Stimulated activated CD4-positive, alpha-beta T cell treated with anti-CD3 and anti-CD28 coated beads, Interleukin-15, amount 100 ng/mL, for 1 hour (primary cell): Measurements from ENCODE around the gene RIN3.
A peak's percentile ranks its signal among the peaks of the same experiment; 100 is the strongest.

Experiments used
- DNase-seq, 2 donors: peaks; one replicate each; pipeline ENCODE4 v3.0.0-alpha.2; 2020; ENCODE audit warnings: low read depth in 1 of 2, low spot score in 1 of 2

RIN3 gene, protein sequence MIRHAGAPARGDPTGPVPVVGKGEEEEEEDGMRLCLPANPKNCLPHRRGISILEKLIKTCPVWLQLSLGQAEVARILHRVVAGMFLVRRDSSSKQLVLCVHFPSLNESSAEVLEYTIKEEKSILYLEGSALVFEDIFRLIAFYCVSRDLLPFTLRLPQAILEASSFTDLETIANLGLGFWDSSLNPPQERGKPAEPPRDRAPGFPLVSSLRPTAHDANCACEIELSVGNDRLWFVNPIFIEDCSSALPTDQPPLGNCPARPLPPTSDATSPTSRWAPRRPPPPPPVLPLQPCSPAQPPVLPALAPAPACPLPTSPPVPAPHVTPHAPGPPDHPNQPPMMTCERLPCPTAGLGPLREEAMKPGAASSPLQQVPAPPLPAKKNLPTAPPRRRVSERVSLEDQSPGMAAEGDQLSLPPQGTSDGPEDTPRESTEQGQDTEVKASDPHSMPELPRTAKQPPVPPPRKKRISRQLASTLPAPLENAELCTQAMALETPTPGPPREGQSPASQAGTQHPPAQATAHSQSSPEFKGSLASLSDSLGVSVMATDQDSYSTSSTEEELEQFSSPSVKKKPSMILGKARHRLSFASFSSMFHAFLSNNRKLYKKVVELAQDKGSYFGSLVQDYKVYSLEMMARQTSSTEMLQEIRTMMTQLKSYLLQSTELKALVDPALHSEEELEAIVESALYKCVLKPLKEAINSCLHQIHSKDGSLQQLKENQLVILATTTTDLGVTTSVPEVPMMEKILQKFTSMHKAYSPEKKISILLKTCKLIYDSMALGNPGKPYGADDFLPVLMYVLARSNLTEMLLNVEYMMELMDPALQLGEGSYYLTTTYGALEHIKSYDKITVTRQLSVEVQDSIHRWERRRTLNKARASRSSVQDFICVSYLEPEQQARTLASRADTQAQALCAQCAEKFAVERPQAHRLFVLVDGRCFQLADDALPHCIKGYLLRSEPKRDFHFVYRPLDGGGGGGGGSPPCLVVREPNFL

DNA sequence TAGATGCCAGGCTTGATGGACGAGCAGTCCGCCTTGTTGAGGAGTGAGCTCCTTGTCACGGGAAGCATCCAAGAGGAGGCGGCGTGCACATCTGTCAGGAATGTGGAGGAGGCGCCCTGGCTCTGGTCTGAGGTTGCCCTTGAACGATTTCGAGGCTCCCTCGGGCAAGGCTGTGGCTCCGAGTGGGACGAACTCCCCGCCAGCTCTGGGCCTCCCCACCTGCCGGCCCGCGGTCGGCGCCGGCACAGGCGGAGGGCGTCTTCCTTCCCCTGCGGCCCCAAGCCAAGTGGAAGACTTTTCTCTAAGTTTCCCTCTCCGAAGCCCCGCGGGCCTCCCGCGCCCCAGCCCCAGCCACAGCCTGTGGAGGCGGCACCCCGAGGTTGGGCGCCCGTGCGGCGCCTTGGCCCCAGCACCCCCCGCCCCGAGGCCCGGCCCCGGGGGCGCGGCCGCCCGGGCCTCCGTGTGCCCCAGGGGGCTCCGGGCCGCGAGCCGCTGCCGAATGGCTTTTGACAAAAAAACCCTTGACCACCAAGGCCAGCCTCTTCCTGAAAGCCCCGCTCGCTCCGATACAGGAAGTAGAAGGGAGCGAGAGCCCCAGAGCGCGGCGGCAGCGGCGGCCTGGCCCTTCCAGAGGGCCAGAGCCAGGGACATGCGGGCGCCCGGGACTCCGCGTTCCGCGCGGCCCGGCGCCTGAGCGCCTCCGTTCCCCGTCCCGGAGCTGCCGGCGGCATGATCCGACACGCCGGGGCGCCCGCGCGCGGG lies at the start of gene RIN3:
RIN3 (plus strand) TSS at position 578 of the 762 bp plus-strand sequence; CDS start at position 730, 152 bp downstream.
- peak in 1 of 2 donors; percentile 24 for DNase-seq

DNA sequence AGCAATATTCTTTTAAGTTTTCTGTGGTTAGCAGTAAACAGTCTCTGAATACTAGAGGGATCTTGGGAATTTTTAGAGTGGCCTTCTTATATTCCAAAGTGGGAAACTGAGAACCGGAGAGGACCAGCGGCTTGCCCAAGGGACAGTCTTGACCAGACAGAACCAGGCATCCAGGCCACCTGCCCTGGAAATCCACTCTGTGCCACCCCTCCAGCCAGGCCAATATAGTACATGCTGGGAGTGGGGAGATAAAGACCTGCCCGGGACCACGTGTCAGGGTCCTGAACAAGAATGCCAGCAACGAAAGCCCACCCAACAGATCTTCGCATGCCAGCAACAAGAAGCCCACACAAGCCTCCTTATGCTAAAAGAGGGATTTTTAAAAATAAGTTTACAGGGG lies 49.4 kb upstream of the RIN3 start:
- DNase-seq = no peak

DNA sequence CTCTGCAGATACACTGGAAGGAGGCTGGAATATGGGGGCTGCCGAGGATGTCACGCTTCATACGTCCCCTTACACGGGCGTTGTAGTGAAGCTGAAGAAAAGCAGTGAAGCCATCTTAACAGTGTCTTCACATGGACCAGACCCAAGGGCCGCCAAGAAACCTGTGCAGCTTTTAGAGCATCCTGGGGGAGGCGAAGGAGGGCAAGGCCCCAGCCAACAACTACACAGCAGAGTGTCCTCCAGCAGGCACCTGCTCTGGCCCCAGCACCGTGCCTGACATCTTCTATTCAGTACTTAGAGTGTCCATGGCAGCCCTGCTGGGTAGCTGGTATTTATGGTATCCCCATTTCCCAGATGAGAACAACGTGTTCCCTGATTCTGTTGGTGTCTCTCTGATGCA lies 48.9 kb upstream of the RIN3 start:
- no peak for DNase-seq

DNA sequence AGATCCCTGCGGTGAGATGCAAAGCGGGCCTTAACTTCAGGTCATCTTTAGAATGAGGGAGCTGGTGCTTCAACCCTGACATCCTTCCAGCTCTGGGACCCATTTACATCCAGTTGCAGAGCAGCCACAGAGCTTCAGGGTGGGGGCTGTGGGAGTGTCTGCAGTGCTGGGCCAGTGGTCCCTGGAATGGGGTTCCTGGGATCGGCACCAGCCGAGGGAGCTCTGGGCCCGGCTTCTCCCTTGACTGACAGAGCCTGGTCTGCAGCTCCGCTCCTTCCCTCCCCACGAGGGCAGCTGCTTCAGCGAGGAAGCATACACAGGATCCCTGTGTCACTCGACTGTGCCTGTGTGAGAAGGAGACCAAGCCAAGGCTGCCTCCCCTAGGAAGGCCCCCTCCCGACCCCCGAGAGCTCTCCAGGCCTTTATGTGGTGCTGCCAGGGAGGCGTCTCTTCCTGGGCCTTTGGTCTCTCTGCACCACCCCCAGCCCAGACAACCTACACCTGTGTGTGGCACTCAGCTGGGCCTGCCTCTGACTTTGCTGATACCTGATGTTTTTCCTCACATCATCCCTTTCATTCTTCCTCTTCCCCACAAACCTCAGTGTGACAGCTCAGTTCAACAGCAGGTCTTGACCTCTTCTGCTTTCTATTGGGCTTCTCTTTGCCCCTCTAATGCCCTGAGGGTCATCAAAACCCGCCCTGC lies 48.1 kb upstream of the RIN3 start:
- DNase-seq = no peak

DNA sequence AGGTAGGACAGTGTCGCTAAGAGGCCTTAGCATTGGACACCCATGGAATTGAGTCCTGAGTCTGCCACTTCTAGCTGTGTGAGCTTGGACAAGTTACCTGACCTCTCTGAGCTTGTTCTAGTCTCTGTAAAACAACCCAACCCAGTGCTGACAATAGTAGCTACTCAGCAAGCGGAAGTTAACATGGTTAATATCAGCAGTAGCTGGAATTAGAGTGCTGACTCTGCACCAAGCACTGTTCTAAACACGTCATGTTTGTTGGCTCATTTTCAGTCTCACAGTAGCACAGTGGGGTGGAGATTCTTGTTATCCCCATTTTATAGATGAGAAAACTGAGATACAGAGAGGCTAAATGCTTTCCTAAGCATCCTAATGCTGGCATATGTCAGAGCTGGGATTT lies 47.5 kb upstream of the RIN3 start:
- DNase-seq = no peak

DNA sequence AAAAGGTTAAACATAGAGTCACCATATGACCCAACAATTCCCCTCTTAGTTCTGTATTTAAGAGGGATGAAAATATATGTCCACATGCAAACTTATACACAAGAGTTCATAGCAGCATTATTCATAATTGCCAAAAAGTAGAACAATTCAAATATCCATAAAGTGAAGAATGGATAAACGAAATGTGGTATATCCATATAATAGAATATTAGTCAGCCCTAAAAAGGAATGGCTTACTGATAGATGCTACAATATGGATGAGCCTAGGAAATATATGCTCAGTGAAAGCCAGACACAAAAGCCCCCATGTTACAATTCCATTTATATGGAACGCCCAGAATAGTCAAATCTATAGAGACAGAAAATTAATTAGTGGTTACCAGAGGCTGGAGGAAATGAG lies 44.1 kb upstream of the RIN3 start:
- no peak for DNase-seq

DNA sequence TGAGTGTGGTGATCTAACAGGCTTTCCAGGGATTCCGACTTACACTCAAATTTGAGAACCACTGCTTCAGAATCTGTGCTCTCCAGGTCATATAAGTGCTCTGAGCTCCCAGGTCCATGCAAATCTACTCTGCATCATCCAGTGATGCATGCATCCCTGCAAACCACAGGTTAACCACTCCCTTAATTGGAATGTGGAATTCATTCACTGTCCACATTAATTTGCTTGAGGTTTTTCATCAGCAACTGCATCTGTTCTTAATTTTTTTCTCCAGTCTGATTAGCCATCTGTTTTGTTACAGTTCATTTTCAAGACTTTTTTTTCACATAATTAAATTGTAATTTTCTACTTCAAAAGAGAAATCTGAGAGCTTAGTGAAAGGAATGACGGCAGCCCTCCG lies 43.4 kb upstream of the RIN3 start:
- no peak for DNase-seq

DNA sequence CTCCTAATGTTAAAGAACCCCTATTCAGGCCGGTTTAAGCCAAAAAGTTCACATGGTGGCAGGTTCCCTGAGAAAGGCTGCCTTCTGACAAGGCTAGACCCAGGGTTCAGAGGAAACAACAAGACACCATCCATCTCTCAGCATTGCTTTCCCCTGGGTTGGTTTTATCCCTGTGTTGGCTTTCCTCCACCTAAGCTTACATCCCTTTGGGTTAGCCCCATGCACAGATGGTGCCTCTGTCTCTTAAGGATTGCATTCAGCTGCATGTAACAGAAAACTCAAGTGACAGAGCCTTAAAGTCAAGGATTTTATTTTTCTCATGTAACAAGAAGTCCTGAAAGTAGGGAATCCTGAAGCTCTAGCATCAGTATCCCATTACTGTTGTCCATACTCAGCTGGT lies 42.8 kb upstream of the RIN3 start:
- DNase-seq = no peak

DNA sequence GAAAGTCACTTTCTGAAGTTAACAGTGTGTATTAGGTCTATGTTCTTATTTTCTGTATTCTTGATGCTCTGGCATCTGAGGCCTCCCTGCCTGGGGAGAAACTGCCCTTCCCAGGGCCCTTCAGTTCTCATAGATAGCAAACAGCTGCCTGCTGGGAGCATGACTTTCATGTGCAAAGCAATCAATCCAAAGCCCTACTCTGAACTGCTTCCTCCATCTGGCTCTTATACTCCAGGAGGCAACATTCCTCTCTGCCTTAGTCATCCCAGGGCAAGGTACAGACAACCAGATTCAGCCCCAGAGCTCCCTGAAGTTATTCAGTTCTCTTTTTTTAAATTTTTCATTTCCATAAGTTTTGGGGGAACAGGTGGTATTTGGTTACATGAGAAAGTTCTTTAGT lies 41.7 kb upstream of the RIN3 start:
- DNase-seq = no peak

DNA sequence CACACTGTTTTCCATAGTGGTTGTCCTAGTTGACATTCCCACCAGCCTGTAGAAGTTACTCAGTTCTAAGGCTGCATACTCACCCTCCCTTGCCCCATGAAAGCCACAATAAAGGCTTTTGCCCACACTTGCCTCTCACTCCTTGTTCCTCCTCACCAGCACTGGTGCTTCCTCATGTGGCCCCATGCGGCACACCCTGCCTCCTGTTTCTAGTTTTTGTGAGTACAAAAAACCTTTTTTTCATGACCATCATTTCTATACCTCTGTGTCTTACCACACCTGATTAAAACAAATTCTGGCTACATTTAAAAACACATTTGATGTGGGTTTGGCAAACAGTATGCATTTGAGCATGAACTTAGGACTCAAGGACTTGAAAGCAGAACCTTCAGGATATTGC lies 40.7 kb upstream of the RIN3 start:
- DNase-seq = no peak

DNA sequence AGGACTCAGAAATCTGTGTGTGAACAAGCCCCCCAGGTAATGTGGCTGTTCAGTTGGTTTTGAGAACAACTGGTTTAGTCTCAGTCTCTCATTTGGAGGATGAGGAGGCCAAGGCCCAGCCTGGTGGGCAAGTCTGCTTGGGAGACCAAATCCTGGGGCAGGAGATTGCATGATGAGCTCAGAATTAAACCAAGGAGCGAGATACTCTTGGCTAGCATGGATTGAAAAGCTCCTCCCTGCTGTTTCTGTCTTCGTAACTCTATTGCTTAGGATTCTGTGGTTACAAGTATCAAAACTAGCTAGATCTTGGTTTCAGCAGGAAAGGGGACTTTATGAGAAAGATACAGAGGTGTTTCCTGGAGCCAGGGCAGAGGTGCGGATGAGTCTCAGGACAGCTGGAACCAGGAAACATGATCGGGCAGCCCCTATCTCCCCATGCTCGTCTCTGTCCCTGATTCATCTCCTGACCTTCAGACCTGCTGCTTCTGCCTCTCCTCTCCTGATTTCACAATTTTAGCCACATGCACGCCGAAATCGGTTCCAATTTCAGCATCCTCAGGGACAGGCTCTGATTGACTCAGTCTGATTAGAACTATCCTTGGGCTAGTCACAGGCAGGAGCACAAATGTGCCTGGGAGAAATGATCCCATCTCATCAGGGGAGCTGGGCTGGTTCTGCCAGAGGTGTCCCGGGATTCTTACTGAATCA lies 40.2 kb upstream of the RIN3 start:
- no peak for DNase-seq

DNA sequence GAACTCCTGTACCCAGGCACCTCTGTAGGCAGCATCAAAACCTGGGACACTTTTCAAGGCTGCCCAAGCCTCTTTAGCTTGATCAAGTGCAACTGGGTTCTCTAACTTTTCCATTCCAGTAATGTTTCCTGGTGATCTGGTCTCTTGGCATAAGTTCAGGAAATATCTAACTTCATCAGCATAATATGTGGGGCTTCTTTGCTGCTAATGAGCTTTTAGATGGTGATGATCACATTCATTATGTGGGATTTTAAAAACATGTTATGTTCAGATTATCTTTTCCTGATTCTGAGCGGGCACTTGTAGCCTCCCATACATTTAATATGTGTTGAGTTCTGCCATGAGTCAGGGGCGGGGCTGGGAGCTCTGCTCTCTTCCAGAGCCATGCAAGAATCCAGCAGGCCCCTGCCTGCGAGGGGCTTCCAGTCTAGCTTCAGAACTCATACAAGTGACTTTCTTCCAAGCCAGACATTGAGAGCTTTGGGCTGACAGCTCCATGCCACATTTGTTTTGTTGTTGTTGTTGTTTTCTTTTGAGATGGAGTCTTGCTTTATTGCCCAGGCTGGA lies 39.5 kb upstream of the RIN3 start:
- DNase-seq = no peak

DNA sequence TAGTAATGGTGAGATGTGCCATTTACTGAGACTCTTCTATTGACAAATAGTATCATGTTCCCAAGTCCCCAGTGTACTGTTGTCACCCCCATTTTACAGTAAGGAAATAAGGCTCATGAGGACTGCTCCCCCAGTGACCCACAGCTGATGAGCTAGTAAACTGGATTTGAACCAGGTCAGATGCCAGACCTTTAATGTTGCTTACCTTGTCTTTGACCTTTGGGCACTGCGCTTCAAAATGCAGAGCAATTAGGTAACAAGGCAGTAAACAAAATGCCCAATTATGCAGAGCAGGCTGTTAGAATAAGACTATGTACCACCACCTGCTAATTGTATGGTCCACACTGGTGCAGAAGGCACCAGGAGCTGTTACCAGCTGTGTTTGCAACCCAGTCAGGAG lies 38.5 kb upstream of the RIN3 start:
- no peak for DNase-seq

DNA sequence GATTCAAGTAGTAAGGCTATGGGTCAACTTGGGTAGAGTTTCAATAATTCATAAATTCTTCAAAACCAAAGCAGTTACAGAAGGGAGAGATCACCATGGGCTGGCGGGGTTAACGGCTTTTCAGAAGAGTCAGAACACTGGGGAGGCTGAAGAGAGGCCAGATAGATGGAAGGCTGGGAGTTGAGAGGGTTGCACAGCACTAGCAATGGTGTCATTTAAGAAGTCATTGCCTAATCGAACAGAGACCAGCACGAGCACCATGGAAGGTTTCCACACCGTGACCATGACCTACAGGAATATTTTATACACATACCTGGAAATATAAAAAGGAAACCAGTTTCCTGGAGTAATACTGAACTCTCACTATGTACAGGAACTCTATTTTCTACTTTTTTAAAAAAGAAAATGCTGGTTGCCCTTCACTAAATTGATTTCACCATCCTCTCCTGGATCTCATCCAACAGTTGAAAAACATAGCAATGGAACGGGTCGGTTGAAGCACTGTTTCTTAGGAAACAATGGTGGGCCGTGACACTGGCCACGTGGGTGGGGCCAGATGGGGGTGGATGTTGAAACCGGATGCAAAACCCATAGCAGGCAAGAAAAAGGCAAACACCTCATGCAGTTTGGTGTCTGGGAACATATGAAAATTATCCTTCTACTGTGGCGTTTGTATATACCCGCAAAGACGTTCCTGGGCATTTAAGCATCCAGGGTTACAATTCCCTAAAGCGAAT lies 38.0 kb upstream of the RIN3 start:
- no peak for DNase-seq

DNA sequence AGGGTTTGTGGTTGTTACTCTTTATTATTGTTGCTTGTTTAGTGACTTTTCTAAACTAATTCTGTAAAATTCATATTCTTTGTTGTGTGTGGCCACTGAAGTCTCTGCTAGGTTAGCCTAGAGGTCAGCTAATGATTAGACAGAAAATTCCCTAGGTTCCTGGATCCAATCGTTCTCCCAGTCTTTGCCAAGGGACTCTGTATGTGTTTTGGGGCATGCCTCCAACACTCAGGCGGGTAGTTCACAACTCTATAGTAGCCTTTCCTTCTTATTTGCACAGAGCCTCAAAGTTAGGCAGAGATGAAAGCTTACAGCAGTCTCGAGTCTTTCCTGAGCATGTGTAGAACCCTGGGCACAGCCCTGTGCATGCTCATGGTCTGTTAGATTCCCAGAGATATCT lies 32.7 kb upstream of the RIN3 start:
- no peak for DNase-seq

DNA sequence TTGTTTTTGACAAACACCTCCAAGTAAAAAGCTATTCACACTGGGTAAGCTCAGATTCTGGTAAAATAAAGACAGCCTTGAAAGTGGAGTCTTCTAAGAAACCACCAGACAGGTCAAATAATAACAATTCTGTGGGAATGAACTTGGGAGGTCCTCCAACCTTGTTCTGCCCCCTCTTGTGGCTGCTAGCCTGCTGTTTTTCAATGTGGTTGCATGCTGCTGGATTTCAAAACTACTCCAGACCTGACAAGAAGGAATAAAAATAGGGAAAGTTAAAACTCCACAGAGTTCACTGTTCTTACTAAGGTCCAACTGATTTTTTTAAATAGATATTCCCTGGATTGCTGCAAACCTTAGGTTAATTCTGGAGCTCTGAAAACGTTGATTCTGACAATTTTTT lies 32.2 kb upstream of the RIN3 start:
- DNase-seq = no peak

DNA sequence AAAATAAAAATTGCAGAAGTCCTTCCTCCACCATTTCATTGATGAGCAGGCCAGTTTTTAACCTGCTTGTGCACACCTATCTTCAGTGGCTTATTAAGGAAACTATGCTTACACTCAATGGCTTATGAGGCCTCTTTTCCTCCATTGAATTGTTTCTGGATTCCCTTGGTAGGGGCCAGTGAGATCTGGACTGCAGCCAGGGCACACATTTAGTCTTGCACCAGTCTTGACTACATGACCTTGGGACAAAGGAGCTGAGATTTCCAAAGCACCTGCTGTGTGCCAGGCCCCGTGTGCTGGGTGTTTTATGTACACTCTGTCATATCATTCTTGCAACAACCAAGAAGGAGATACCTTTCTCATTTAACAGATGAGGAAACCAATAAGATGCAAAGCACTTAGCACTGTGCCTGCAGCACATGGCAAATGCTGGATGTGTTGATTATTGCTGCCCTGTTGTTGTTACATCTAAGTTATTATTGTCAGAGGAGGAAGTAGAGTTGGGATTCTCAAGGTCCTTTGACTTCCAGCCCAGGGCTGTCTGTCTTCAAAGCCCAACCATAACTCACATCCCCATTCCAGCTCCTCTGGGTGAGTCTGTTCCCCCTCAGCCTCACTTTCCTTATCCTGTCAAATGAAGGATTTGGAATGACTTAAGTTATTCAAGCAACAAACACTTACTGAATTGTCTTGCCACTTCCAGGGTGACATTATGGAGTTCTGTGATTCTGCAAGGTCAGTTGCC lies 31.6 kb upstream of the RIN3 start:
- DNase-seq = no peak

DNA sequence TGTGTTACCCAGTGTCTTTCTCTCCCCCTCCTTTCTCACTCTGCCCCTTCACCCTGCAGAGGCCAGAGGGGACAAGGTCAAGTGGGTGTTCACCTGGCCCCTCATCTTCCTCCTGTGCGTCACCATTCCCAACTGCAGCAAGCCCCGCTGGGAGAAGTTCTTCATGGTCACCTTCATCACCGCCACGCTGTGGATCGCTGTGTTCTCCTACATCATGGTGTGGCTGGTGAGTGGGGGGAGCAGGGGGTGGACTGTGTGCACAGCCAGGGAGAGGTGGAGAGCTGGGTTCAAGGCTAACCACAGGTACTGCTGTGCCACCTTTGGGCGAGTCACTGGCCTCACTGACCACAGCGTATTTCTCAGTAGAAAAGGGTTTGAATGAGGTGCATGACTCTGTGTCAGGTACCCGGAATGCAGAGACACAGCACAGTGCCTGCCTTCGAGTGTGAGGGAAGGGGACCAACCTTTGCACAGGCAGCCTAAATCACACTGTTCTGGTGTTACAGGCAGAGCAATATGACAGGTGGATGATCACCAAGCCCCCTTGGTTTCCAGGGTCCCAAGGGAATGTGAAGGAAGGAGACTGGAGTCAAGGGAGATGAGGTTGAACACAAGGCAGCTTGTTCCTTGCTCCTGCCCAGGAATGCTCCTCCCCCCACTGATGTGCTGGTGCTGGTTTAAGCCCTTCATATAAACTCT lies 30.8 kb upstream of the RIN3 start:
- DNase-seq = no peak
